GM21515 (cell line): ENCODE results near the gene DPEP3.
"Not testable (repeated sequence)": the region's sequence is repeated elsewhere in the genome, so short reads cannot be mapped to it uniquely, and the experiment has no call there.

ENCODE experiments used
- ATAC-seq: cut with Tn5 transposase; IDR thresholded peaks from one replicate; pipeline ENCODE4 v1.9.1; 2021; ENCODE audit not compliant: unreplicated experiment

Gene DPEP3

GRCh38 chr16:67979955-67980678 lies at the start of gene DPEP3:
Gene DPEP3, minus strand, starts transcription at chr16:67980499. Its CDS starts 119 bp downstream, at chr16:67980380.
- ATAC-seq = no peak

- ATAC-seq = no peak
Observed at GRCh38 chr16:68028996-68029395, 48.7 kb upstream of the DPEP3 start.

- ATAC-seq = peak; percentile 75
Observed at GRCh38 chr16:68022728-68023537, 42.6 kb upstream of the DPEP3 start, which contains the start of the genes DDX28 and DUS2. Gene DDX28, minus strand, starts transcription at chr16:68023232. Its CDS starts 30 bp downstream, at chr16:68023202. Gene DUS2, plus strand, starts transcription at chr16:68023284. Its CDS starts 14,740 bp downstream, at chr16:68038024.

GRCh38 chr16:68022278-68022727 lies 42.0 kb upstream of the DPEP3 start:
- ATAC-seq = peak; percentile 6

GRCh38 chr16:68021490-68021889 lies 41.2 kb upstream of the DPEP3 start:
- no peak for ATAC-seq

- no peak for ATAC-seq
Observed at GRCh38 chr16:68019167-68019680, 38.9 kb upstream of the DPEP3 start.

GRCh38 chr16:68015681-68016080 lies 35.4 kb upstream of the DPEP3 start, which contains the start of gene DPEP2NB:
Gene DPEP2NB, minus strand, starts transcription at chr16:68015911. Its CDS starts 141 bp downstream, at chr16:68015770.
- ATAC-seq = no peak

GRCh38 chr16:68013440-68013839 lies 33.1 kb upstream of the DPEP3 start:
- ATAC-seq = no peak

GRCh38 chr16:68009872-68010271 lies 29.6 kb upstream of the DPEP3 start:
- not testable (repeated sequence) for ATAC-seq

- ATAC-seq = no peak
Observed at GRCh38 chr16:68009157-68009735, 28.9 kb upstream of the DPEP3 start.

- no peak for ATAC-seq
Observed at GRCh38 chr16:68005786-68006286, 25.5 kb upstream of the DPEP3 start.

GRCh38 chr16:68005211-68005610 lies 24.9 kb upstream of the DPEP3 start:
- no peak for ATAC-seq

GRCh38 chr16:68003031-68003430 lies 22.7 kb upstream of the DPEP3 start:
- ATAC-seq = no peak

- no peak for ATAC-seq
Observed at GRCh38 chr16:68000450-68000849, 20.2 kb upstream of the DPEP3 start.

GRCh38 chr16:67999985-68000384 lies 19.7 kb upstream of the DPEP3 start:
- ATAC-seq = no peak

- not testable (repeated sequence) for ATAC-seq
Observed at GRCh38 chr16:67998779-67999688, 18.7 kb upstream of the DPEP3 start, which contains the start of gene DPEP2. Gene DPEP2, minus strand, starts transcription at chr16:67999484. Its CDS starts 6,272 bp downstream, at chr16:67993212.

- not testable (repeated sequence) for ATAC-seq
Observed at GRCh38 chr16:67998231-67998778, 18.0 kb upstream of the DPEP3 start.

GRCh38 chr16:67996666-67997065 lies 16.4 kb upstream of the DPEP3 start:
- no peak for ATAC-seq

GRCh38 chr16:67995423-67995822 lies 15.1 kb upstream of the DPEP3 start:
- no peak for ATAC-seq
